ENCODE data around the gene DAD1.

- TF ChIP-seq EZH2 (IDR thresholded peaks at IDR 0.05; ENCODE audit: low read depth) (no peak), CTCF (conservative IDR thresholded peaks at IDR 0.05) (no peak)
Observed at GRCh38 chr14:22601456-22601855, 12.4 kb upstream of the DAD1 start.
